VCaP (cell line): ENCODE measurements around the gene PRPS2.

Source experiments
- H3K27ac ChIP-seq: fragments of 450-650 bp; 2 replicates; pipeline ENCODE4 v1.5.1; 2017
- TF ChIP-seq, protein P1 (sequence below): fragments of 450-650 bp; conservative IDR thresholded peaks from 2 replicates; pipeline ENCODE4 v1.5.1; 2017; ENCODE audit warnings: mild to moderate bottlenecking, moderate library complexity

PRPS2 gene

DNA sequence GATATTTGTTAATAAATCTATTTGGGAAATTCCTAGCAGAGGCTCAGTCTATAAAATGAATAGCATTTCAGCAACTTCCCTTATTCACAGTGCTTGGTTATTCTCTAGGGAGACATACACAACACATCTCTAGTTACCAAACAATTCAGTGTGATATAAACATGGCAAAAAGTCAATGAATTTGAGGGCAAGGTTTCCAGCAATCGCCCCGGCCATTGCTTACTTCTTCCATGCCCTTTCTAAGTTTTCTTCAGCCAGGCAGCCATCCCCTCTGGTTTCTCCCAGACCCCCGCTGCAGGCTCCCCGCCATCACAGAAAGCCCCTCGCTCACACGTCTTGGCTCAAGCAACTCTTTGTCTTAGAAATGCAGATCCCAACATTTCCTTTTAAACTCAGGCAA lies 80.0 kb downstream of the PRPS2 start:
- H3K27ac ChIP-seq: no peak overlapping the region
- TF ChIP-seq, protein P1, sequence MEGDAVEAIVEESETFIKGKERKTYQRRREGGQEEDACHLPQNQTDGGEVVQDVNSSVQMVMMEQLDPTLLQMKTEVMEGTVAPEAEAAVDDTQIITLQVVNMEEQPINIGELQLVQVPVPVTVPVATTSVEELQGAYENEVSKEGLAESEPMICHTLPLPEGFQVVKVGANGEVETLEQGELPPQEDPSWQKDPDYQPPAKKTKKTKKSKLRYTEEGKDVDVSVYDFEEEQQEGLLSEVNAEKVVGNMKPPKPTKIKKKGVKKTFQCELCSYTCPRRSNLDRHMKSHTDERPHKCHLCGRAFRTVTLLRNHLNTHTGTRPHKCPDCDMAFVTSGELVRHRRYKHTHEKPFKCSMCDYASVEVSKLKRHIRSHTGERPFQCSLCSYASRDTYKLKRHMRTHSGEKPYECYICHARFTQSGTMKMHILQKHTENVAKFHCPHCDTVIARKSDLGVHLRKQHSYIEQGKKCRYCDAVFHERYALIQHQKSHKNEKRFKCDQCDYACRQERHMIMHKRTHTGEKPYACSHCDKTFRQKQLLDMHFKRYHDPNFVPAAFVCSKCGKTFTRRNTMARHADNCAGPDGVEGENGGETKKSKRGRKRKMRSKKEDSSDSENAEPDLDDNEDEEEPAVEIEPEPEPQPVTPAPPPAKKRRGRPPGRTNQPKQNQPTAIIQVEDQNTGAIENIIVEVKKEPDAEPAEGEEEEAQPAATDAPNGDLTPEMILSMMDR: no peak

DNA sequence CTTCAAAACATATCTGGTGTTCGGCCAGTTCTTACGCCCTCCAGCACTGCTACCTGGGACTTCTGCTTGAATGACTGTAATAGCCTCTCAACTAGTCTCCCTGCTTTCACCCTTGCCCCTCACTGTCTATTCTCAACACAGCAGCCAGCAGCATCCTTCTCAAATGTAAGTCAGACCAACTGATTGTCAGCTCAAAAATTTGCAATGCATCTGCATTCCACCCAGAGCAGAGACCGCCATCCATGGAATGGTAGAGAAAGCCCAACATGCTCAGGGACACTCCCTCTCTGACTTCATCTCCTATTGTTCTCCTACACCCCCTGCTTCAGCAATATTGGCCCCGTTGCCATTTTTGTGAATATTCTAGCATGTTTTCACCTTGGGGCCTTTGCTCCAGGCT lies 81.5 kb downstream of the PRPS2 start:
- TF ChIP-seq, protein P1: no peak
- H3K27ac ChIP-seq: no peak overlapping the region
